Ovary (tissue), 9 donors: ENCODE results near the gene HIP1. TPM values are rescaled to one million over a fixed set of nuclear protein-coding genes. Genes with fewer than 3 reads are reported as not detected.

Experiments
- DNase-seq, 5 donors: peaks; one replicate each; pipeline ENCODE4 v3.0.0-alpha.2; 2019 to 2020
- H3K27ac ChIP-seq, 2 donors: fragments of 200-600 bp; one replicate each; pipeline versions ENCODE4 v1.5.1 to v1.8.0; 2019 to 2022
- H3K27me3 ChIP-seq: fragments of 200-600 bp; one replicate; pipeline ENCODE4 v1.8.0; 2022
- H3K36me3 ChIP-seq: fragments of 200-600 bp; sonication (generic); one replicate; pipeline ENCODE4 v1.5.1; 2019
- H3K4me1 ChIP-seq: one replicate; pipeline ENCODE4 v1.8.1; 2013; ENCODE audit warnings: mild to moderate bottlenecking, moderate library complexity; ENCODE audit not compliant: insufficient read depth
- H3K4me3 ChIP-seq: fragments of 200-600 bp; sonication (generic); one replicate; pipeline ENCODE4 v1.5.1; 2017
- H3K9me3 ChIP-seq, 2 donors: fragments of 200-600 bp in 1 of 2; sonication (generic) in 1 of 2; one replicate each; pipeline versions ENCODE4 v1.5.1 to v1.8.1; 2013 to 2019; ENCODE audit warnings: mild to moderate bottlenecking in 1 of 2, moderate library complexity in 1 of 2
- EP300 ChIP-seq: sonication (generic); formaldehyde crosslinking; IDR thresholded peaks from one replicate; pipeline ENCODE4 v1.6.1; 2017; ENCODE audit warnings: antibody characterized with exemption
- POLR2A ChIP-seq: fragments of 450-650 bp; IDR thresholded peaks from one replicate; pipeline ENCODE4 v1.6.1; 2017; ENCODE audit warnings: antibody characterized with exemption, mild to moderate bottlenecking, moderate library complexity
- WGBS, 3 donors: extraction: QIAGEN DNeasy Blood & Tissue Kit in 1 of 3; methylation state at CpG; one replicate each; pipeline versions ENCODE4 v1.1.5 to v1.1.7; 2013 to 2017; 5-methylcytosine and 5-hydroxymethylcytosine counted together
- intact Hi-C, 4 donors: fragments of 100-400 bp; cut with DNase I; formaldehyde crosslinking; loops; one replicate each; pipeline versions ENCODE4 v1.11.0 to v1.15.1; 2022 to 2023
- polyA plus RNA-seq, 2 donors: library from polyadenylated mRNA; stranded (reverse); fragments of 200-250 nt in 1 of 2; fragments of 350-450 nt in 1 of 2; fragmentation: Illumina TruSeq in 1 of 2; extraction: RNeasy Lipid Tissue Mini Kit (QIAGEN cat#74804) in 1 of 2; gene quantifications; one replicate each; pipeline ENCODE4 v1.2.3, GENCODE V29; 2013 to 2014
- total RNA-seq, 7 donors: library from RNA; depleted of rRNA in 2 of 7; stranded (reverse); fragments of >200 nt in 2 of 7; fragmentation: NEBNext Ultra II Directional in 3 of 7; extraction: Animal tissue kit (Norgen Biotek cat#: 25700) in 3 of 7; gene quantifications; one replicate each; pipeline versions ENCODE4 v1.1.0 to v1.2.4, GENCODE V29; 2016 to 2023
- TF ChIP-seq, protein P1 (sequence below), 3 donors: fragments of 450-650 bp in 2 of 3; fragments of 200-600 bp in 1 of 3; IDR thresholded peaks; one replicate each; pipeline versions ENCODE4 v1.5.1 to v1.8.0; 2016 to 2022; ENCODE audit warnings: antibody characterized with exemption in 3 of 3, mild to moderate bottlenecking in 1 of 3
- donor health status: DM: no; HTN: no; CAD: no; lungs with moderate emphysema.
- donor health status: DM: no; HTN: no; CAD: no.
- donor health status: Bipolar disorder and iron deficiency.
- donor health status: DM: yes; HTN: yes; CAD: no.
- donor health status: DM: no; HTN: no; CAD: no.
- donor health status: DM: yes; HTN: yes; CAD: no.

The HIP1 gene
- total and polyA plus RNA-seq, 9 donors = 9.4 to 31.4 (median 16.8) TPM

DNA sequence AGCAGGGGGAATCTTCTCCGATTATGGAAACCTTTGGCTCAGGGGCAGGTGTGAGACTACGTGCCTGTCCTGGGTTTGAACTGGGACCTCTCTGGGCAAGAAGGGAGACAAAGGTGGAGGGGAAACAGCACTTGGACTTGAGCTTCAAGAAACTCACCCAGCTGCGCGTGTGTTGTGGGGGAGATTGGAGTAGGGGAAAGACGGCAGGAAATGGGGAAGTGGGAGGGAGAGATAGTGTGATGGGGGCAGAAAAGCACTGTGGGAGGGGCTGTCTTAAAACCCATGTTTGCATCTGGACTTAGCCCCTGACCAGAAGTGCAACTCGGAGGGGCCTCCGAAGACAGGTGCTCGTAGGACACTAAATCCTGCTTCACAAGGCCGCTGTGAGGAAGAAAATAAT is 107.0 kb downstream of the HIP1 start:
- Histone ChIP-seq H3K27ac (no peak overlapping the region), H3K4me1 (no peaks in the 10 kb centered on the region), H3K4me3 (no peak overlapping the region), H3K36me3 (no peaks in the 10 kb centered on the region), H3K27me3 (no peaks in the 10 kb centered on the region), H3K9me3 (no peaks in the 10 kb centered on the region)
- intact Hi-C loops = loop anchor here in 1 of 4 donors (10.0 kb wide), 1 partner anchor 113 kb away; no protein-coding TSS in a partner anchor
- no peak for DNase-seq
- TF ChIP-seq EP300 (no peak), POLR2A (no peak)
- TF ChIP-seq, protein P1, sequence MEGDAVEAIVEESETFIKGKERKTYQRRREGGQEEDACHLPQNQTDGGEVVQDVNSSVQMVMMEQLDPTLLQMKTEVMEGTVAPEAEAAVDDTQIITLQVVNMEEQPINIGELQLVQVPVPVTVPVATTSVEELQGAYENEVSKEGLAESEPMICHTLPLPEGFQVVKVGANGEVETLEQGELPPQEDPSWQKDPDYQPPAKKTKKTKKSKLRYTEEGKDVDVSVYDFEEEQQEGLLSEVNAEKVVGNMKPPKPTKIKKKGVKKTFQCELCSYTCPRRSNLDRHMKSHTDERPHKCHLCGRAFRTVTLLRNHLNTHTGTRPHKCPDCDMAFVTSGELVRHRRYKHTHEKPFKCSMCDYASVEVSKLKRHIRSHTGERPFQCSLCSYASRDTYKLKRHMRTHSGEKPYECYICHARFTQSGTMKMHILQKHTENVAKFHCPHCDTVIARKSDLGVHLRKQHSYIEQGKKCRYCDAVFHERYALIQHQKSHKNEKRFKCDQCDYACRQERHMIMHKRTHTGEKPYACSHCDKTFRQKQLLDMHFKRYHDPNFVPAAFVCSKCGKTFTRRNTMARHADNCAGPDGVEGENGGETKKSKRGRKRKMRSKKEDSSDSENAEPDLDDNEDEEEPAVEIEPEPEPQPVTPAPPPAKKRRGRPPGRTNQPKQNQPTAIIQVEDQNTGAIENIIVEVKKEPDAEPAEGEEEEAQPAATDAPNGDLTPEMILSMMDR (IDR thresholded peaks at IDR 0.05) = no peak
- whole genome bisulfite sequencing, 3 donors = 73 to 81% (median 79%) methylated on average over 9 of the region's 9 CpGs

DNA sequence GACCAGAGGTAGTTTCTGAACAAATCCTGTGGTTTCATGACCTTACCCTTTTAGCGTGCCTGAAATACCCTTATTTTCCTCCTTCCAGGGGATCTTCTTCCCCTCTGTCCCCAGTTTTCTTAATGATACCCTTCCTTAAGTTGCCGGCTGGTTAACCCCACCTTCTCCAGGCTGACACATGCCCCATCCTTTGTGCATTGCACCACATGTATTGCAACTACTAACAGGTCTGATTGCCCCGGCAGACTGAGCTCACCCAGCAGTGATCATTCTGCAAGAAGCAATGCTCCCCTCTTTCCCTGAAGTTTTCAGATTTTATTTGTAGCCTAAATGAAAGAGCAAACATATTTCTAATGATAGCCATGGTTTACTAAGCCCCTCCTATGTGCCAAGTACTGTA is 108.2 kb downstream of the HIP1 start:
- Histone ChIP-seq H3K27ac (no peak overlapping the region), H3K9me3 (no peaks in the 10 kb centered on the region), H3K4me3 (no peak overlapping the region), H3K36me3 (no peaks in the 10 kb centered on the region), H3K27me3 (no peaks in the 10 kb centered on the region), H3K4me1 (no peaks in the 10 kb centered on the region)
- intact Hi-C loops = loop anchor here in 1 of 4 donors (10.0 kb wide), 1 partner anchor 114 kb away; no protein-coding TSS in a partner anchor
- DNase-seq = no peak
- 83 to 86% (median 85%) methylated on average over 3 of the region's 3 CpGs for WGBS, 3 donors
- TF ChIP-seq POLR2A (no peak), EP300 (no peak)
- TF ChIP-seq, protein P1 (IDR thresholded peaks at IDR 0.05) = no peak

DNA sequence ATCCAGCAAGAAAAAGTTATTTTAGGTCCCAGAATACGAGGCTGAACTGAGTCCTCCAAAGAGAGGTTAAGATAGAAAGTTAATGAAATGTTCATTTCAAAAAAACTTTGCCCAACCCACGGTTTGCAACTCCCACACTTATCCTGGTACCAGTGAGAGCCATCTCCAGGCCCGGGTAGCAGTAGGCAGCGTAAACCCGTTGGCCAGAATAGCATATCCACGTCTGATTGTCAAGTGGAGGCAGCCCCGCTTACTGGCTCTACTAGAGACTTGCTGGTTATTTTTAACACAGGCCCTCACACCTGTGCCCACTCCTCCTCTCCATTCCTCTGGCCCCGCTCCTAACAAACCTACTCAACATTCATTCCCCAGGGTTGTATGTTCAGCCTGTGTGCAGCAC is 109.7 kb downstream of the HIP1 start:
- H3K27ac ChIP-seq = no peak overlapping the region
- H3K9me3 ChIP-seq = no peaks in the 10 kb centered on the region
- no peak for DNase-seq
- no peaks in the 10 kb centered on the region for H3K36me3 ChIP-seq
- H3K27me3 ChIP-seq = no peaks in the 10 kb centered on the region
- no peak overlapping the region for H3K4me3 ChIP-seq
- intact Hi-C loops = no loop called here
- TF ChIP-seq EP300 = no peak
- TF ChIP-seq, protein P1 (IDR thresholded peaks at IDR 0.05) = no peak
- TF ChIP-seq POLR2A = no peak
- H3K4me1 ChIP-seq = no peaks in the 10 kb centered on the region
- 87 to 89% (median 87%) methylated on average over 8 of the region's 8 CpGs for WGBS, 3 donors

DNA sequence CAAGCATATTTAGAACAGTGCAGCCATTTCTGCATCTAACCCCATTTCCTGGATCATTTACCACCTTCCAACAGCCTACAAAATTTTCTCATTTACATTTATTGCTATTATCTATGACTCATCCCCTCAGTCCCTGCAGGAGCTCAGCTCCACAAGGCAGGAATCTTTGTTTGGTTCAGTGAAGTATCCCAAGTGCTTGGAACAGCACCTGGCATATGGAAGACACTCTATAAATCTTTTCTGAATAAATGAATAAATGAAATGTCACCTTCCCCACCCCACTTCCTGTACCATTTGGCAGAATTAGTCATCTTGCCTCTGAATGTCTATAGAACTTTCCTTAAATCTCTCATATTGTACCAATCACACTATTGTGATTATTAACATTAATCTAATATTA is 110.7 kb downstream of the HIP1 start:
- Histone ChIP-seq H3K27me3 (no peaks in the 10 kb centered on the region), H3K27ac (no peak overlapping the region), H3K4me1 (peaks cover 2% of the 10 kb centered on the region), H3K4me3 (no peak overlapping the region), H3K36me3 (no peaks in the 10 kb centered on the region), H3K9me3 (no peaks in the 10 kb centered on the region)
- intact Hi-C loops = no loop called here
- TF ChIP-seq EP300 (no peak), POLR2A (no peak)
- TF ChIP-seq, protein P1 (IDR thresholded peaks at IDR 0.05) = no peak
- DNase-seq = no peak
